Epithelial cell of proximal tubule (primary cell): ENCODE results near the gene TNFSF4. TPM values are rescaled to one million over a fixed set of nuclear protein-coding genes. Genes with fewer than 3 reads are reported as not detected.
A peak's percentile ranks its signal among the peaks of the same experiment; 100 is the strongest.

ENCODE experiments used
- DNase-seq: peaks from one replicate; pipeline ENCODE4 v3.0.0-alpha.2; 2011; ENCODE audit warnings: low read depth
- H3K4me3 ChIP-seq: 2 replicates; pipeline ENCODE4 v1.5.1; 2011; ENCODE audit warnings: low read depth, mild to moderate bottlenecking, low read length
- total RNA-seq: library from RNA; depleted of rRNA; stranded (reverse); fragments of >200 nt; gene quantifications from 2 replicates; pipeline ENCODE4 v1.2.3, GENCODE V29; 2015
- TF ChIP-seq, protein P1 (sequence below): conservative IDR thresholded peaks from 2 replicates; pipeline ENCODE4 v1.5.1; 2012; ENCODE audit warnings: low read depth, mild to moderate bottlenecking, low read length

The TNFSF4 gene
- total RNA-seq, 1 donor from 2014 or later = 0.35 TPM

DNA sequence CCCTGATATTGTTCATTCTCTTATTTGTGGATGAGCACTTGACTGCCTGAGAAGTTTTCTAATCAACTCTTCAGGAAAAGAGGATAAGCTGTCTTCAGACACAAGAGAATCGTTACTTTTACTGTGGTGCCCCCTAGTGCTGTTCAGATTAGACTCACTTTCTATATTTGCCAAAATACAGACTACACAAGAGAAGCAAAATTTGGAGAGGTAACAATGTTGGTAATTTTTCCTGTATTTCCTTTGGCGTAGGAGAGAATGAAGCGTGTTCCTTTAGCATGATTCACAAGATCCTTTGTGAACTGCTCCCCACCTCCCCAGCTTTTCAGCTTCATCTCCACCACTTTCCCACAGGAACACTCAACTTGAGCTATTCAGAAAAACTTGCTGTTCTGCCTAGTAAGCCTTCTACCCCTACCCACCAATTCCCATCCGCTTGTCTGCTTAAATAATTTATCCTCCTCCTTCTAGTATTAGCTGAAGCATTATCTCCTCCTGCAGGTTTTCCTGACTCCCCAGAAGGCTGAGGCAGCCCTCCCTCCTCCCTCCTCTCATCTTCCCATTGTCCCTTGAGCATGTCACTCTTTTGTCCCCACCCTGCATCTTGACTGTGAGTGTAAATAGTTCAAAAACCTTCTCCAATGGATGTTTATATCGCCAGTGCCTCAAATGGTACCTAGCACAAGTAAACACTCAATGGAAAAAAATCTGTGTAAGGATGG lies 4.5 kb downstream of the TNFSF4 start:
- TF ChIP-seq, protein P1, sequence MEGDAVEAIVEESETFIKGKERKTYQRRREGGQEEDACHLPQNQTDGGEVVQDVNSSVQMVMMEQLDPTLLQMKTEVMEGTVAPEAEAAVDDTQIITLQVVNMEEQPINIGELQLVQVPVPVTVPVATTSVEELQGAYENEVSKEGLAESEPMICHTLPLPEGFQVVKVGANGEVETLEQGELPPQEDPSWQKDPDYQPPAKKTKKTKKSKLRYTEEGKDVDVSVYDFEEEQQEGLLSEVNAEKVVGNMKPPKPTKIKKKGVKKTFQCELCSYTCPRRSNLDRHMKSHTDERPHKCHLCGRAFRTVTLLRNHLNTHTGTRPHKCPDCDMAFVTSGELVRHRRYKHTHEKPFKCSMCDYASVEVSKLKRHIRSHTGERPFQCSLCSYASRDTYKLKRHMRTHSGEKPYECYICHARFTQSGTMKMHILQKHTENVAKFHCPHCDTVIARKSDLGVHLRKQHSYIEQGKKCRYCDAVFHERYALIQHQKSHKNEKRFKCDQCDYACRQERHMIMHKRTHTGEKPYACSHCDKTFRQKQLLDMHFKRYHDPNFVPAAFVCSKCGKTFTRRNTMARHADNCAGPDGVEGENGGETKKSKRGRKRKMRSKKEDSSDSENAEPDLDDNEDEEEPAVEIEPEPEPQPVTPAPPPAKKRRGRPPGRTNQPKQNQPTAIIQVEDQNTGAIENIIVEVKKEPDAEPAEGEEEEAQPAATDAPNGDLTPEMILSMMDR = peak; percentile 76
- H3K4me3 ChIP-seq = no peak overlapping the region
- peak; percentile 47 for DNase-seq

- no peak for DNase-seq
- no peak overlapping the region for H3K4me3 ChIP-seq
- TF ChIP-seq, protein P1 = no peak
Observed at GRCh38 chr1:173201969-173202368, 5.2 kb downstream of the TNFSF4 start.

DNA sequence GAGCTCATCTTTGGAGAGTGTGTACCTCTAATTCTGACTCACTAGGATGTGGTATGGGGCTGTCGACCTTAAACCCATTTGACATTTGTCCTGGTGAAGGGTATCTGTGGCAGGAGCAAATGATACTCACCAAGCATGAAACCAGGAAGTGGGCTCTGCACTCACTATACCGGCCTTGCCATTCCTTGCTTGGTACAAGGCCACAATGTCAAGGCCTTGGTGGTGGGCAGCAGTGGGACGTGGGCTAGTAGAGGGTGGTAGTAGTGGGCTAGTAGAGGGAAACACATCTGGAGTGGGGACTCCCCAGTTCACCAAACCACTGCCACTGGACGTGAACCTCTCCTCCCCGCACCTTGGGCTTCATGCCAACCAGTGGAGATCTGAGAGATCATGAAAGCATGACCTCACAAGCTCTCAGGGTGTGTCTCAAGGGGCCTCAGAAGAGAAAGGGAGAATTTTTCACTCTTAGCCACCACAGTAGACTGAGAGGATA lies 11.5 kb downstream of the TNFSF4 start:
- TF ChIP-seq, protein P1 = no peak
- H3K4me3 ChIP-seq = no peak overlapping the region
- no peak for DNase-seq

GRCh38 chr1:173193639-173194038 lies 13.5 kb downstream of the TNFSF4 start:
- TF ChIP-seq, protein P1 = no peak
- DNase-seq = no peak
- H3K4me3 ChIP-seq = no peak overlapping the region

- peak; percentile 49 for DNase-seq
- H3K4me3 ChIP-seq = no peak overlapping the region
- TF ChIP-seq, protein P1 = no peak
Observed at GRCh38 chr1:173191011-173191705, 16.0 kb downstream of the TNFSF4 start.

- H3K4me3 ChIP-seq = no peak overlapping the region
- TF ChIP-seq, protein P1 = no peak
- peak; percentile 100 for DNase-seq
Observed at GRCh38 chr1:173190101-173190936, 16.8 kb downstream of the TNFSF4 start.
